Calu3 (cell line): Measurements from ENCODE around the gene ORM1. TPM values are rescaled to one million over a fixed set of nuclear protein-coding genes. Genes with fewer than 3 reads are reported as not detected.

ENCODE experiments used
- BruUV-seq: library from RNA; stranded (reverse); fragments of 400-500 nt; replicated peaks from 2 replicates; lab custom pipeline; 2021; lab: Mats Ljungman, UMichigan
- CTCF ChIA-PET: fragments of 300-600 bp; sonication (Branson Sonifier 250); formaldehyde crosslinking; loops from one replicate; lab custom pipeline; 2022; ENCODE audit warnings: antibody characterized with exemption; lab: Charles Lee
- DNase-seq: peaks from one replicate; pipeline ENCODE4 v3.0.0; 2022
- H3K27ac Mint-ChIP-seq: one replicate; pipeline ENCODE4 v1.8.0; 2022; ENCODE audit warnings: mixed read lengths; ENCODE audit not compliant: unreplicated experiment
- H3K27me3 Mint-ChIP-seq: one replicate; pipeline ENCODE4 v1.8.0; 2022; ENCODE audit warnings: mixed read lengths; ENCODE audit not compliant: unreplicated experiment
- H3K36me3 Mint-ChIP-seq: one replicate; pipeline ENCODE4 v1.8.0; 2022; ENCODE audit warnings: mild to moderate bottlenecking, moderate library complexity, mixed read lengths; ENCODE audit not compliant: insufficient read depth, unreplicated experiment
- H3K4me1 Mint-ChIP-seq: one replicate; pipeline ENCODE4 v1.8.0; 2022; ENCODE audit warnings: mild to moderate bottlenecking, low read depth, mixed read lengths; ENCODE audit not compliant: unreplicated experiment
- H3K4me3 Mint-ChIP-seq: one replicate; pipeline ENCODE4 v1.8.0; 2022; ENCODE audit warnings: mild to moderate bottlenecking, low read depth, moderate library complexity, mixed read lengths; ENCODE audit not compliant: unreplicated experiment
- H3K9me3 Mint-ChIP-seq: one replicate; pipeline ENCODE4 v1.8.0; 2022; ENCODE audit warnings: low read depth, mixed read lengths; ENCODE audit not compliant: unreplicated experiment
- CTCF ChIP-seq: fragments of 200-600 bp; IDR thresholded peaks from one replicate; pipeline ENCODE4 v1.8.0; 2022; ENCODE audit warnings: antibody characterized with exemption; ENCODE audit not compliant: unreplicated experiment
- intact Hi-C: fragments of 100-400 bp; cut with micrococcal nuclease; formaldehyde crosslinking; loops from one replicate; pipeline ENCODE4 v1.10.0; 2022; ENCODE audit not compliant: unreplicated experiment
- total RNA-seq: library from RNA; stranded (reverse); gene quantifications from 2 replicates; pipeline ENCODE4 v1.2.3, GENCODE V29; 2022

ORM1 gene
- total RNA-seq, 1 experiment from 2014 or later, result not detected

- CTCF ChIA-PET, result no interaction called here
- no peaks in the 10 kb centered on the region for H3K27me3 Mint-ChIP-seq
- no peaks in the 10 kb centered on the region for H3K4me1 Mint-ChIP-seq
- H3K36me3 Mint-ChIP-seq, result peaks cover 5% of the 10 kb centered on the region
- no peaks in the 10 kb centered on the region for H3K9me3 Mint-ChIP-seq
- no peak for TF ChIP-seq CTCF
- H3K4me3 Mint-ChIP-seq, result no peak overlapping the region
- no peak for DNase-seq
- no peak overlapping the region for H3K27ac Mint-ChIP-seq
- BruUV-seq, result no TSS peak
- intact Hi-C loops, result no loop called here
Measured at GRCh38 chr9:114276908-114277821, 45.7 kb upstream of the ORM1 start.

- TF ChIP-seq CTCF, result no peak
- no peak overlapping the region for H3K4me3 Mint-ChIP-seq
- H3K4me1 Mint-ChIP-seq, result no peaks in the 10 kb centered on the region
- intact Hi-C loops, result no loop called here
- H3K9me3 Mint-ChIP-seq, result no peaks in the 10 kb centered on the region
- peaks cover 7% of the 10 kb centered on the region for H3K36me3 Mint-ChIP-seq
- no peaks in the 10 kb centered on the region for H3K27me3 Mint-ChIP-seq
- H3K27ac Mint-ChIP-seq, result no peak overlapping the region
- DNase-seq, result no peak
- BruUV-seq, result no TSS peak
- CTCF ChIA-PET, result no interaction called here
Measured at GRCh38 chr9:114278356-114278755, 44.5 kb upstream of the ORM1 start.

GRCh38 chr9:114278881-114279570 lies 43.9 kb upstream of the ORM1 start:
- no peaks in the 10 kb centered on the region for H3K27me3 Mint-ChIP-seq
- no peak for TF ChIP-seq CTCF
- no peak overlapping the region for H3K27ac Mint-ChIP-seq
- H3K9me3 Mint-ChIP-seq, result no peaks in the 10 kb centered on the region
- no peaks in the 10 kb centered on the region for H3K4me1 Mint-ChIP-seq
- DNase-seq, result no peak
- CTCF ChIA-PET, result no interaction called here
- intact Hi-C loops, result no loop called here
- peaks cover 7% of the 10 kb centered on the region for H3K36me3 Mint-ChIP-seq
- no TSS peak for BruUV-seq
- no peak overlapping the region for H3K4me3 Mint-ChIP-seq

GRCh38 chr9:114279693-114280092 lies 43.2 kb upstream of the ORM1 start:
- intact Hi-C loops, result no loop called here
- CTCF ChIA-PET, result no interaction called here
- no peak for DNase-seq
- BruUV-seq, result no TSS peak
- H3K4me1 Mint-ChIP-seq, result no peaks in the 10 kb centered on the region
- no peak overlapping the region for H3K27ac Mint-ChIP-seq
- H3K27me3 Mint-ChIP-seq, result no peaks in the 10 kb centered on the region
- no peak overlapping the region for H3K4me3 Mint-ChIP-seq
- no peak for TF ChIP-seq CTCF
- H3K9me3 Mint-ChIP-seq, result no peaks in the 10 kb centered on the region
- peaks cover 7% of the 10 kb centered on the region for H3K36me3 Mint-ChIP-seq
